ENCODE results near the gene NBAS. TPM values are rescaled to one million over a fixed set of nuclear protein-coding genes. Genes with fewer than 3 reads are reported as not detected.
A peak's percentile ranks its signal among the peaks of the same experiment; 100 is the strongest.

Gene NBAS
- total and polyA plus RNA-seq, 2 of the 13 experiments (the other 11 are each of a cell fraction or from before 2014, with no cell fraction given) = 33.6 to 58.7 TPM

DNA sequence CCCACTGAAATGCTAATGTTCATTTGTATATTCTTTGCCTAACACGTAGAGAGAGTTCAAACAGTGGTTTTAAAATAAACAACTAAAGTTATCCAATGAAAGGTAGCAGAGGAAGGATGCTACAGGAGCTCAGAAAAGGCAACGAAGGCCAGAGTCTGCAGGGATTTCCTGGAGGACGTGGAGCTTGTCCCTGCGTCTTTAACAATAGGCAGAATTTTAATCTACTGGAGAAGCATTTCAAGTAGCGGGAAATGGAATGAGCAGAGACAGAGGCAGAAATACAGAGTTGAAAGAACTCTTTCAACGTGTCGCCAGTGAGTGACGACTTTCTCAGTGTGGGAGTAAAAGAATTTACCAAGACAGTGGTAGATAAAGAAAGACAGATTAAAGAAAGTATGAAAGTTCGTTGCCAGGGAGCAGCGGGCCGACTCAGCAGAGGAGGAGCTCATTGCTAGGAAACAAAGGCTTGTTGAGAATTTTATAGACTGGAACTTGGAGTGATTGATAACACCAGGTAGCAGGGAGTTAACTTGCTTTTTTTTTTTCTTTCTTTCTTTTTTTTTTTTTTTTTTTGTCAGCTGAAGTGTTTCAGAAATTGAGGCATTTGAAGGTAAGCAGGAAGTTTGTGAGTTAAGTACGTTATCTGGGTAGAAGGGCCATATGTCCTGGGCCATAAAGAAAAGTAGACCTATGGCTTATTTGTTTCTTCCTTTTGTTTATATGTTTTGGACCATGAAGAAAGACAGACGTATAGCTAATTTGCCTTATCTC is 625 bp upstream of the NBAS start (continued):
- no peak for TF ChIP-seq GABPA (IDR thresholded peaks at IDR 0.05; ENCODE audit: low read depth, low read length)
- no peak for TF ChIP-seq GABPA (CRISPR knock-in tag; IDR thresholded peaks at IDR 0.05; ENCODE audit: low read depth)
- no peak for TF ChIP-seq ZNF367 (CRISPR knock-in tag; IDR thresholded peaks at IDR 0.05; ENCODE audit: borderline replicate concordance)
- TF ChIP-seq, protein P1, sequence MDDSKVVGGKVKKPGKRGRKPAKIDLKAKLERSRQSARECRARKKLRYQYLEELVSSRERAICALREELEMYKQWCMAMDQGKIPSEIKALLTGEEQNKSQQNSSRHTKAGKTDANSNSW (CRISPR knock-in tag; IDR thresholded peaks at IDR 0.05; ENCODE audit: borderline replicate concordance) = no peak
- TF ChIP-seq, protein P2, sequence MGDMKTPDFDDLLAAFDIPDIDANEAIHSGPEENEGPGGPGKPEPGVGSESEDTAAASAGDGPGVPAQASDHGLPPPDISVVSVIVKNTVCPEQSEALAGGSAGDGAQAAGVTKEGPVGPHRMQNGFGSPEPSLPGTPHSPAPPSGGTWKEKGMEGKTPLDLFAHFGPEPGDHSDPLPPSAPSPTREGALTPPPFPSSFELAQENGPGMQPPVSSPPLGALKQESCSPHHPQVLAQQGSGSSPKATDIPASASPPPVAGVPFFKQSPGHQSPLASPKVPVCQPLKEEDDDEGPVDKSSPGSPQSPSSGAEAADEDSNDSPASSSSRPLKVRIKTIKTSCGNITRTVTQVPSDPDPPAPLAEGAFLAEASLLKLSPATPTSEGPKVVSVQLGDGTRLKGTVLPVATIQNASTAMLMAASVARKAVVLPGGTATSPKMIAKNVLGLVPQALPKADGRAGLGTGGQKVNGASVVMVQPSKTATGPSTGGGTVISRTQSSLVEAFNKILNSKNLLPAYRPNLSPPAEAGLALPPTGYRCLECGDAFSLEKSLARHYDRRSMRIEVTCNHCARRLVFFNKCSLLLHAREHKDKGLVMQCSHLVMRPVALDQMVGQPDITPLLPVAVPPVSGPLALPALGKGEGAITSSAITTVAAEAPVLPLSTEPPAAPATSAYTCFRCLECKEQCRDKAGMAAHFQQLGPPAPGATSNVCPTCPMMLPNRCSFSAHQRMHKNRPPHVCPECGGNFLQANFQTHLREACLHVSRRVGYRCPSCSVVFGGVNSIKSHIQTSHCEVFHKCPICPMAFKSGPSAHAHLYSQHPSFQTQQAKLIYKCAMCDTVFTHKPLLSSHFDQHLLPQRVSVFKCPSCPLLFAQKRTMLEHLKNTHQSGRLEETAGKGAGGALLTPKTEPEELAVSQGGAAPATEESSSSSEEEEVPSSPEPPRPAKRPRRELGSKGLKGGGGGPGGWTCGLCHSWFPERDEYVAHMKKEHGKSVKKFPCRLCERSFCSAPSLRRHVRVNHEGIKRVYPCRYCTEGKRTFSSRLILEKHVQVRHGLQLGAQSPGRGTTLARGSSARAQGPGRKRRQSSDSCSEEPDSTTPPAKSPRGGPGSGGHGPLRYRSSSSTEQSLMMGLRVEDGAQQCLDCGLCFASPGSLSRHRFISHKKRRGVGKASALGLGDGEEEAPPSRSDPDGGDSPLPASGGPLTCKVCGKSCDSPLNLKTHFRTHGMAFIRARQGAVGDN (CRISPR knock-in tag; IDR thresholded peaks at IDR 0.05) = no peak
- no peak for TF ChIP-seq ZNF878 (CRISPR knock-in tag; IDR thresholded peaks at IDR 0.05)
- TF ChIP-seq ZNF292 (CRISPR knock-in tag; IDR thresholded peaks at IDR 0.05; ENCODE audit: borderline replicate concordance, low read depth) = no peak
- TF ChIP-seq, protein P3, sequence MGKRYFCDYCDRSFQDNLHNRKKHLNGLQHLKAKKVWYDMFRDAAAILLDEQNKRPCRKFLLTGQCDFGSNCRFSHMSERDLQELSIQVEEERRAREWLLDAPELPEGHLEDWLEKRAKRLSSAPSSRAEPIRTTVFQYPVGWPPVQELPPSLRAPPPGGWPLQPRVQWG (CRISPR knock-in tag; IDR thresholded peaks at IDR 0.05; ENCODE audit: borderline replicate concordance, low read depth) = no peak
- 0 out of 2 replicates have a peak, but pooled peaks have one; percentile 59 for TF ChIP-seq MTF2 (CRISPR knock-in tag; IDR thresholded peaks at IDR 0.05; ENCODE audit: borderline replicate concordance)
- TF ChIP-seq, protein P4, sequence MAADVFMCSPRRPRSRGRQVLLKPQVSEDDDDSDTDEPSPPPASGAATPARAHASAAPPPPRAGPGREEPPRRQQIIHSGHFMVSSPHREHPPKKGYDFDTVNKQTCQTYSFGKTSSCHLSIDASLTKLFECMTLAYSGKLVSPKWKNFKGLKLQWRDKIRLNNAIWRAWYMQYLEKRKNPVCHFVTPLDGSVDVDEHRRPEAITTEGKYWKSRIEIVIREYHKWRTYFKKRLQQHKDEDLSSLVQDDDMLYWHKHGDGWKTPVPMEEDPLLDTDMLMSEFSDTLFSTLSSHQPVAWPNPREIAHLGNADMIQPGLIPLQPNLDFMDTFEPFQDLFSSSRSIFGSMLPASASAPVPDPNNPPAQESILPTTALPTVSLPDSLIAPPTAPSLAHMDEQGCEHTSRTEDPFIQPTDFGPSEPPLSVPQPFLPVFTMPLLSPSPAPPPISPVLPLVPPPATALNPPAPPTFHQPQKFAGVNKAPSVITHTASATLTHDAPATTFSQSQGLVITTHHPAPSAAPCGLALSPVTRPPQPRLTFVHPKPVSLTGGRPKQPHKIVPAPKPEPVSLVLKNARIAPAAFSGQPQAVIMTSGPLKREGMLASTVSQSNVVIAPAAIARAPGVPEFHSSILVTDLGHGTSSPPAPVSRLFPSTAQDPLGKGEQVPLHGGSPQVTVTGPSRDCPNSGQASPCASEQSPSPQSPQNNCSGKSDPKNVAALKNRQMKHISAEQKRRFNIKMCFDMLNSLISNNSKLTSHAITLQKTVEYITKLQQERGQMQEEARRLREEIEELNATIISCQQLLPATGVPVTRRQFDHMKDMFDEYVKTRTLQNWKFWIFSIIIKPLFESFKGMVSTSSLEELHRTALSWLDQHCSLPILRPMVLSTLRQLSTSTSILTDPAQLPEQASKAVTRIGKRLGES (CRISPR knock-in tag; IDR thresholded peaks at IDR 0.05; ENCODE audit: borderline replicate concordance) = no peak

Measured in HepG2 (cell line).